Mesodermal cell (in vitro differentiated cells): ENCODE results near the gene MRPL24.

Experiments
- H3K27ac ChIP-seq: 2 replicates; pipeline ENCODE4 v1.7.0; 2013; ENCODE audit warnings: mild to moderate bottlenecking, low read depth, low read length, moderate library complexity; ENCODE audit not compliant: severe bottlenecking
- H3K36me3 ChIP-seq: 2 replicates; pipeline ENCODE4 v1.7.1; 2013; ENCODE audit warnings: mild to moderate bottlenecking, low read length, moderate library complexity; ENCODE audit not compliant: control insufficient read depth, insufficient read depth
- H3K4me1 ChIP-seq: one replicate; pipeline ENCODE4 v1.7.1; 2013; ENCODE audit warnings: mild to moderate bottlenecking, low read length; ENCODE audit not compliant: insufficient read depth, control insufficient read depth, poor library complexity, severe bottlenecking
- H3K4me3 ChIP-seq: 2 replicates; pipeline ENCODE4 v1.7.0; 2013; ENCODE audit warnings: low read length, control low read depth, mild to moderate bottlenecking; ENCODE audit not compliant: insufficient read depth, poor library complexity, severe bottlenecking; ENCODE audit errors: extremely low read depth
- H3K9me3 ChIP-seq: 2 replicates; pipeline ENCODE4 v1.7.1; 2013; ENCODE audit warnings: mild to moderate bottlenecking, low read length, moderate library complexity; ENCODE audit not compliant: control insufficient read depth
- WGBS, 2 experiments: methylation state at CpG; one replicate each; pipeline ENCODE4 v1.1.5; 2013; ENCODE audit warnings: missing lambda C conversion rate in 2 of 2; ENCODE audit not compliant: insufficient coverage in 2 of 2; 5-methylcytosine and 5-hydroxymethylcytosine counted together

MRPL24 gene

DNA sequence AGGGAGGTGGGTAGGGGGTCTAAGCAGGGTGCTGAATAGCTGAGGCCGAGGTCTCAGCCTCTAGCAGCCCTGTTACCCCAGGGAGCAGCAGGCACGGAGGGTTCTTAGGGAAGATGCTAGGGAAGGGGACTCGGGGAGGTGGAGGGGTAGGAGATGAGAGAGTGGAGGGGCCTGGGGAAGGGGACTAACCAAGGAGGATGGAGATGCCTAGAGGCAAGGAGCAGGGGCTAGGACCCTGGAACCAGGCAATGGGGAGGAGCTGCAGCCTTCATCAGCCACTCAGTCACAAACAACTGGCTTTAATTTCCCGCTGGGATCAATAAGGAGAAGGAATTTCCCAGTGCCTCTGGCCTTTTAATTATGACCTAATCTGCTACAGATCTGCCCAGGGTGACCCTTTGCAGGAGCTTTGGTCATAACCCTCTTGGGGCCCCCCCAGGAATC is 32.6 kb downstream of the MRPL24 start:
- H3K4me1 ChIP-seq, result peaks cover 65% of the 10 kb centered on the region
- H3K27ac ChIP-seq, result peak overlapping the region; percentile 82
- H3K36me3 ChIP-seq, result peaks cover 1% of the 10 kb centered on the region
- no peak overlapping the region for H3K4me3 ChIP-seq
- WGBS, 2 experiments, result 6 to 9% methylated on average over 1 to 2 of the region's 4 CpGs
- no peaks in the 10 kb centered on the region for H3K9me3 ChIP-seq

DNA sequence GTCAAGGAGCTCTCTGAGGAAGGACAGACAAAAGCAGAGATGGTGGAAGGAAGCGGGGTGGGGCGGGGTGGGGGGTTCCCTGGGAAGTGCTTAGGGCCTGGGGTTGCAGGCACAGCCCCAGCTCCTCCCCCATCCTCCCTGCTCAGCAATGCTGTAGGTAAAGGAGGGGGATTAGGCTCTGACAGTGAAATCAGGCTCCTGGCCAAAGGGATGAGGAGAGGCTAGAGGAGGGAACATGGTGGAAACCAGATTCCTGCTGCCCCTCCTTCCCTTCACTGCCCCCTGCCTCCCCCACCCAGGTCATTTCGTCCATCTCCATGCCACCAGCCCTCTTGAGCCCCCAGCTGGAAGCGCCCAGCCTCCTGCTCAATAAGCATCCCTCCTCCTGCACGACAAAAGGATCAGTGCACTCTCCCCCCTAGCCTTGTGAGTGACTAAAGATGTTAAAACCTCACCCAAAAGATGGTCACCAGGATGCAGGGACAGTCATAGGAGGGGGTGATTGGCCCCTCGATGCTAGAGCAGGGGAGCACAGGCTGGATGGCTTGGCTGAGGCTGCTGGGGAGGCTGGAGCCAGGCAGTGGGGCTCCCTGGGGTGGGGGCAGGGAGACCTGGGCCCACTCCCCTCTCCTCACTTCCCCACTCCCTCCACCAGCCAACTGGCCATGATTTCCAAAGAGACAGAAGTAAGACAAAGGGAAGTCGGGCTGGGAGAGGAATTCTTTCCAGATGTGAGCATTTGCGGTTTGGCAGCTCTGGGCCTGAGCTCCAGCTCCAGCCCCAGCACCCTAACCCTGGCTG is 33.3 kb downstream of the MRPL24 start:
- peaks cover 7% of the 10 kb centered on the region for H3K36me3 ChIP-seq
- H3K4me3 ChIP-seq, result no peak overlapping the region
- no peaks in the 10 kb centered on the region for H3K9me3 ChIP-seq
- H3K27ac ChIP-seq, result peak overlapping the region; percentile 82
- 10 to 14% methylated on average over 2 to 4 of the region's 8 CpGs for WGBS, 2 experiments
- H3K4me1 ChIP-seq, result peaks cover 65% of the 10 kb centered on the region

DNA sequence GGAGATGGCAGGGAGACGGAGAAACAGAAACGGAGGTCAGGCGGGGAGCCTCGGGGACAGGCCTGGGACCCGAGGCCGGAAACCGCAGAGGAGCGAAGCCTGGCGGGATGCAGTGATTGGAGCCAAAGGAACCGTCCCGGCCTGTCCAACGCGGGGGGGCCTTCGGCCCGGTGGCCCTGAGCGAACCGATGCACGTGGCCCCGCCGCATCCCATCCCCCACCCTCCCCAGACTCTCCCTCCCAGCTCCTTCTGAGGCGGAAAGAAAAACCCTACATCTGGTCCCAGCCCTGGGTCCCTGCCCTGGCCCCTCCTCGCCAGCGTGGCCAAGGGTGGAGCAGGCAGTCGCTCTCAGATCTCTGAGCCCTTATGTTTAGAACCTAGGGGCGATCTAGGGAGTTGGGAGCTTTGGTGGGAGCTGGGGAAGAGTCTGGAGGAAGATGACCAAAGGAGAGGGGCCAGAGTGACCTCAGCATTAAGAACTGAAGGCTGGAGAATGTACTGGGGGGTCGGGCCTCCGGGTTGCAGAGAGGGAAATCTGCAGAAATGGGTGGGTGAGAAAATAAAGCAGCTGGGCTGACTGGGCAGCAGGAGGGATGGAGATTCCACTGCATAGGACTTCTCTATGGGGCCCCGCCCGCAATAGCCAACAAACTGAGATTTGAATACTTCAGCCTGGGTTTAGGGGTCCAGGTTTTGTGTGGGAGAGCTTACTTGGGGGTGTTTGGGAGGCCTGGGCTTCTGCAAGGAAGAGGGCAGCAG is 34.1 kb downstream of the MRPL24 start:
- H3K27ac ChIP-seq, result peak overlapping the region; percentile 80

DNA sequence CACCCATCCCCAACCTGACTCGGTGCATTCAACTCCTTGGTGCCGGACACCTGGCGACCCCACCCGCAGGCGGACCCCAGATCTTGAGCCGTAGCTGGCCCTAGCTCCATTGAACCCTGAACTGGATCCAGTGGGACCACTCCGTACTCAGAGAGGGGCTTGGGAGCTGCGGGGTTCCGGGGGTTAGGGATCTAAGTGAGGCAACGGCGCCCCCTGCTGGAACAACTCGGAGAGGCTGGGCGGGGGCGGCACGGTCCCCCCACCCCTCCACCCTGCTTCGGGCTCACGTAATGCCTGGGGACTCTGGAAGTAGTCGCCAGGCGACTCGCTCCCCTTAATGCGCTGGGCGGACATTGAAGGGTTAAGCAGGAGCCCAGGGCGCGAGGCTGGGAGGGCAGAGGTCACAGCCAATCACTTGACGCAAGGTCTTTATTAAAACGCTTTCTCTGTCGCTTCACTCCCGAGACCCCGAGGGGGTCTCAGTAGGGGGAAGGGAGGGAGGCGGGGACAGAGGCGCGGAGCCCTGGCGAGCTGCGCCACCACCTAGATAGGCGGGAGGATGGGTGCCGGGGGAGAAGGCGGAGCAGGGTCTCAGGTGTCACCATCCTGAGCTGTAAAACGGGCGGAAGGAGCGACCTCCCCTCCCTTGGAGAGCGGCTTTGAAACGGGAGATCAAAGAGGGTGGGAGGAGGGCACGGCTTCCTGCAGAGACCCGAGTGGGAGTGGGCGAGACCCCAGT is 34.8 kb downstream of the MRPL24 start:
- H3K27ac ChIP-seq, result peak overlapping the region; percentile 80
- 0% methylated on average over 21 to 33 of the region's 45 CpGs for WGBS, 2 experiments
- peaks cover 63% of the 10 kb centered on the region for H3K4me1 ChIP-seq

More for the DNA sequence above, 34.1 kb downstream of the MRPL24 start:
- peaks cover 7% of the 10 kb centered on the region for H3K36me3 ChIP-seq
- peaks cover 61% of the 10 kb centered on the region for H3K4me1 ChIP-seq
- 0% methylated on average over 26 to 27 of the region's 29 CpGs for WGBS, 2 experiments
- H3K9me3 ChIP-seq, result no peaks in the 10 kb centered on the region
- H3K4me3 ChIP-seq, result peak overlapping the region; percentile 65

DNA sequence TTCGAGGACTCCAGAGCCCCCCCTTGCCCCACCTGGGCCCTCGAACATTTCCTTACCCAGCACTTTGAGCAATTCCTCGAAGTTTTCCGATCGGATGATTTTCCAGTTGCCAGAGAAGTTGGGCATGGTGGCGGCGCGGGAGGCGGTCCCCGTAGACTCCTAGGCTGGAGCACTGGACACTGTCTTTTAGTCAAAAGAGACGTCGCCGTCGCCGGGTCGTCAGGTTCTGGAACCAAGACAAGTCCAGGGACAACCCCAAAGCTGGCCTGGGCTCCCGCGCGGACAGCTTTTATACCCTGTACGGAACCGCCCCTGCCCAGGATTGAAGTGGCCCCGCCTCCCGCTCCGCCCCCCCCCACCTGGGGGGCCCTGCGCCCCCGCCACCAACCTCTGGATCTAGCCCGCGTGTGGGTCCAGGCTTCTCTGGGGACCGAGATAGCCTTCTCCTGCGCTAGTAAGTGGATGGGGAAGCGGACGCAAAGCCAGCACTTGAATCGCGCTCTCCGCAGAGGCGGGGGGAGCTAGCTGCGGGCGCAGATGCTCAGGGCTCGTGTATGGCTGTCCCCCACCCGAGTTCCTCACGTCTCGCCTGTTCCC is 35.5 kb downstream of the MRPL24 start, which contains the start of gene CRABP2:
TSS of gene CRABP2 (minus strand) at position 263 of the 597 bp plus-strand sequence. CDS start at position 126, 137 bp downstream.
- Histone ChIP-seq H3K27ac (peak within 1 kb of the TSS; percentile 80), H3K9me3 (no peaks in the 10 kb centered on the region), H3K36me3 (peaks cover 16% of the 10 kb centered on the region), H3K4me1 (peaks cover 60% of the 10 kb centered on the region), H3K4me3 (peak within 1 kb of the TSS; percentile 65)
- WGBS, 2 experiments, result 0% methylated on average over 29 to 34 of the region's 42 CpGs

More for the DNA sequence above, 34.8 kb downstream of the MRPL24 start:
- peak overlapping the region; percentile 65 for H3K4me3 ChIP-seq
- no peaks in the 10 kb centered on the region for H3K9me3 ChIP-seq
- peaks cover 9% of the 10 kb centered on the region for H3K36me3 ChIP-seq

DNA sequence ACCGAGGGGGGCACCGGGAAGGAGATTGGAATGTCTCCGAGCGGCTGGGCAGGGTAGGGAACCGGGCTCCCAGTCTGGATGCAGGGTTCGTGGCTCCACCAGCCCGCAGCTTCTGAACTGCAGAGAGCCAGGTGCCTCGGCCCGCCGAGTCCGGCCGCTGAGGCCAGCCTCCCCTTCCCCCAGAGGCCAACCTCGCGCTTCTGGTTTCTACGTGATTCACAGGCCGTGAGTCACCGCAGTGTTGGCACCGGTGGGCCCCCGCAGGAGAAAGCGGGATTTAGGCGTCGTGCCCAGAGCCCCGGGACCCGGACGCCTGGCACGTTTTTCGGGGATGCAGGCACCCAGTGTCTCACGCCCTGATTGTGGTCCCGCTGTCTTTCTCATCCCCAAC is 36.0 kb downstream of the MRPL24 start:
- peak overlapping the region; percentile 80 for H3K27ac ChIP-seq
- H3K4me3 ChIP-seq, result peak overlapping the region; percentile 65
- no peaks in the 10 kb centered on the region for H3K9me3 ChIP-seq
- peaks cover 21% of the 10 kb centered on the region for H3K36me3 ChIP-seq
- peaks cover 55% of the 10 kb centered on the region for H3K4me1 ChIP-seq
- 0 to 1% methylated on average over 27 to 29 of the region's 29 CpGs for WGBS, 2 experiments

DNA sequence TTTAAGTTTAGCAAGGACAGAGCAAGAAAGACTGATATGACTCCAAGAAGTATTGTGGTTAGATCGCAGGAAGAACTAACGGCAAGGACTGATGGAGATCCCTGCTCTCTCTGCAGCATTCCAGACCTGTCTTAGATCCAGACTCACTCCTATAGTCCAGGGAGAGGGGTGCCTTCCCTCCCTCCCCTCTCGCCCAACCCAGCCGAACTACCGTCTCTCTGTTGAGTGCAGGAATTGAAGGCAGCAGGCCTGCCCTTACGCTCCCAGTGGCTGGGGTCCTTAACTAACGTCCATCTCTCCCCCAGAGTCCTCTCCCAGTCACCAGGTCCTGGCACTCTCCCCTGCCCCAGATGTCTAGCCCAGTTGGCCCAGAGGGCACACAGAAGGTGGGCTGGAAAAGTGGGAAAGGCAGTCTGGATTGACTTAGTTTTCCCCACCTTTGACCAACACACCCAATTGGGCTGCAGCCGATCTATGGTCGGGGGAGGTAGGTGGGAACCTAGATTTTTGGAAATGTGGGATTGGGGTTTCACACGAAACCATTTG is 36.6 kb downstream of the MRPL24 start:
- H3K9me3 ChIP-seq, result no peaks in the 10 kb centered on the region
- H3K4me3 ChIP-seq, result peak overlapping the region; percentile 65
- 3 to 39% methylated on average over 4 to 5 of the region's 10 CpGs for WGBS, 2 experiments
- peak overlapping the region; percentile 80 for H3K27ac ChIP-seq
- peaks cover 48% of the 10 kb centered on the region for H3K4me1 ChIP-seq
- peaks cover 28% of the 10 kb centered on the region for H3K36me3 ChIP-seq

DNA sequence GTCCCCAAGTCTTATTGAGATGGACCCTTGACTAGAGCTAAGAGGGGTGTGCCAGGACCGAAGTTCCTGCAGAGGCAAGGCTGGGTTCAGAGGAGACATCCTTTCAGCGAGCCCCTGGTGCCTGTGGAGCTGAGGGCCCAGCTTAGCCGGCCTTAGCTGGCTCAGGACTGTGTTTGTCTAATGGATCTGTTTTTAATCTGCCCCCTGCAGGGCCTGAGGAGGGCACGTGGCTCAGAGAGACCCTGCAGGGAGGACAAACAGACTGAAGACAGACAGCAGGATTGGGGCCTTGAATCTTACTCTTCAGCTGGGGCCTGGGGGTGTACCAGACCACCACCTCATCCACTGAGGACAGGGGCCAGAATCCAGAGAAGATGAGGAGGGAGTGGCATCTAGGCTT is 37.1 kb downstream of the MRPL24 start:
- Histone ChIP-seq H3K27ac (peak overlapping the region; percentile 23), H3K36me3 (peaks cover 33% of the 10 kb centered on the region), H3K4me1 (peaks cover 43% of the 10 kb centered on the region), H3K4me3 (peak overlapping the region; percentile 65), H3K9me3 (no peaks in the 10 kb centered on the region)
- 12 to 15% methylated on average over 4 of the region's 4 CpGs for WGBS, 2 experiments

DNA sequence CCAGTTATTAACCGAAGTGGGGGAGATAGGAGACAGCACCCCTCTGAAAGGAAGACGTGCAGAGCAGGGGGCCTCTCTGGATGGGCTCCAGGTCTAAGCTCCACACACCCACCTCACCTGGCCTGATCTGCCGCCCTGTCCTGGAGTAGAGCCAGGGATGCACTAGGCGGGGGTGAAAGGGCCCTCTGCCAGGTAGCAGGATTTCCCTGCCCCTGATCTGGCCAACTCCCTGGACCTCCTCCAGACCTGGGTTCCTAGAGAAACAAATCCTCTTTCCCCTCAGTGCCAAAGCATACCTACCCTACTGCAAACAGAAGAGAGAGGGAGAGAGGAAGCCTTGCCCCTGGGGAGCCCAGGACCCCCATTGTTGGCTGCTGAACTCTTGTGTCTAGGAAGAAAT is 37.6 kb downstream of the MRPL24 start:
- no peaks in the 10 kb centered on the region for H3K9me3 ChIP-seq
- WGBS, 2 experiments, result 80 to 100% methylated on average over 1 to 3 of the region's 4 CpGs
- H3K36me3 ChIP-seq, result peaks cover 37% of the 10 kb centered on the region
- H3K4me3 ChIP-seq, result peak overlapping the region; percentile 65
- no peak overlapping the region for H3K27ac ChIP-seq
- peaks cover 39% of the 10 kb centered on the region for H3K4me1 ChIP-seq
